ENCODE results near the gene TNNT3. TPM values are rescaled to one million over a fixed set of nuclear protein-coding genes. Genes with fewer than 3 reads are reported as not detected.

Gene TNNT3
- total RNA-seq, 4 donors from 2014 or later: 1.5 to 12.9 (median 4.8) TPM

DNA sequence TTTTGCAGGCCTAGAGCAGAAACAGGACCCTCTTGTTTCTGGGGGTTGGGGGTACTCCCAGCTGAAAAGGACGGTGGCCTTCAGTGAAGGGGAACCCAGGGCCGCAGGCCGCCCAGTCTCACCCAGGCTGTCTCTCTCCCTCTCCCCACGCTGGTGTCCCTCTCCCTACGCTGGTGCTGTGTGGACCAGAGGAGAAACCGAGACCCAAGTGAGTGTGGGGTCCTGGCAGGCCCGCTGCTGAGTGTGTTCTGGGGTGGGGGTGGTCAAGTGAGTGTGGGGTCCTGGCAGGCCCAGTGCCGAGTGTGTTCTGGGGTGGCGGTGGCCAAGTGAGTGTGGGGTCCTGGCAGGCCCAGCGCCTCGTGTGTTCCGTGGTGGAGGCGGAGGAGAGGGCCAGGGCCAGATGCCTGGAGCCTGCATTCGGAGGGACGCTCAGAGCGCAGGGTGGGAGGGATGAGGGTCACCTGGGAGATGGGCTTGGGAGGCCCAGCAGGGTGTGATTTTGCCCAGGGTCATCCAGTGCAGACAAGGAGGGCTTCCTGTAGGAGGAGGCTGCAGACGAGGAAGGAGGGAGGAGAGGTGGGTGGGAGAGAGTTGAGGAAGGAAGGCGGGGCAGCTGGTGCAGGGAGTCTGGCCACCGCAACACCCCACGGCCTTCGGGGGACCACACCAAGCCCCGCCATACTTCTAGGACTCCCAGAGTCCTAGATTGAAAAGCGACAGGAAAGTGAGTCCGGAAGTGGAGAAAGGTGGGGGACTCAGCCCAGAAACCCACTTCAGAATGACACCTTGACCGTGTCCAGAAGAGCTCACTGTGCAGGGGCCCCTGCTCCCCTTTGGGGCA, 10.3 kb downstream of the TNNT3 start:
- Histone ChIP-seq H3K36me3 (no peaks in the 10 kb centered on the region), H3K27ac (no peak overlapping the region), H3K4me3 (no peak overlapping the region), H3K27me3 (no peaks in the 10 kb centered on the region), H3K9me3 (no peaks in the 10 kb centered on the region), H3K4me1 (peaks cover 2% of the 10 kb centered on the region)
- peak in 1 of 2 donors; percentile 75 for DNase-seq (ENCODE audit: low spot score in 2 of 2)
- TF ChIP-seq POLR2A (IDR thresholded peaks at IDR 0.05) (no peak), EP300 (IDR thresholded peaks at IDR 0.05) (no peak), POLR2AphosphoS5 (IDR thresholded peaks at IDR 0.05) (no peak)
- TF ChIP-seq, protein P1, sequence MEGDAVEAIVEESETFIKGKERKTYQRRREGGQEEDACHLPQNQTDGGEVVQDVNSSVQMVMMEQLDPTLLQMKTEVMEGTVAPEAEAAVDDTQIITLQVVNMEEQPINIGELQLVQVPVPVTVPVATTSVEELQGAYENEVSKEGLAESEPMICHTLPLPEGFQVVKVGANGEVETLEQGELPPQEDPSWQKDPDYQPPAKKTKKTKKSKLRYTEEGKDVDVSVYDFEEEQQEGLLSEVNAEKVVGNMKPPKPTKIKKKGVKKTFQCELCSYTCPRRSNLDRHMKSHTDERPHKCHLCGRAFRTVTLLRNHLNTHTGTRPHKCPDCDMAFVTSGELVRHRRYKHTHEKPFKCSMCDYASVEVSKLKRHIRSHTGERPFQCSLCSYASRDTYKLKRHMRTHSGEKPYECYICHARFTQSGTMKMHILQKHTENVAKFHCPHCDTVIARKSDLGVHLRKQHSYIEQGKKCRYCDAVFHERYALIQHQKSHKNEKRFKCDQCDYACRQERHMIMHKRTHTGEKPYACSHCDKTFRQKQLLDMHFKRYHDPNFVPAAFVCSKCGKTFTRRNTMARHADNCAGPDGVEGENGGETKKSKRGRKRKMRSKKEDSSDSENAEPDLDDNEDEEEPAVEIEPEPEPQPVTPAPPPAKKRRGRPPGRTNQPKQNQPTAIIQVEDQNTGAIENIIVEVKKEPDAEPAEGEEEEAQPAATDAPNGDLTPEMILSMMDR (IDR thresholded peaks at IDR 0.05): no peak
- 85% methylated on average over 25 of the region's 25 CpGs for WGBS

DNA sequence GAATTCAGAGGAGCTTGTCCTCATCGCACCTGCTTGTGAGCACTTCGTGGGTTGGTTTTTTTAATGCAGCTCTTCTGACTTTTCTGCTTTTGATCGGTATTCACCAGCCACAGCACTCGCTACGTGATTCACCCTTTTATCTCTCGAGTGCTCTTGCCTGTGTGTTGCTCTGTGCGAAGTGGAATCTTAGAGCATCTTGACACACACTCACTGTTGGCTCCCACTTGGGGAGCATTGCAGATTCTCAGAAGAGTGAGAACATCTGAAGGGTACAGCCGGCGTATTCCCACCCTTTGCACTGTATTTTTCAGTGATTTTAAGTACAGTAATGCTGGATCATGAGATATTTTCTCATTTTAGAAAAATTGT, 10.9 kb downstream of the TNNT3 start:
- no peak overlapping the region for H3K4me3 ChIP-seq
- no peaks in the 10 kb centered on the region for H3K4me1 ChIP-seq
- 85% methylated on average over 9 of the region's 9 CpGs for WGBS
- DNase-seq (ENCODE audit: low spot score in 2 of 2): no peak
- H3K27ac ChIP-seq: no peak overlapping the region
- H3K9me3 ChIP-seq: no peaks in the 10 kb centered on the region
- no peaks in the 10 kb centered on the region for H3K36me3 ChIP-seq
- TF ChIP-seq POLR2AphosphoS5 (IDR thresholded peaks at IDR 0.05): no peak
- no peak for TF ChIP-seq POLR2A (IDR thresholded peaks at IDR 0.05)
- TF ChIP-seq EP300 (IDR thresholded peaks at IDR 0.05): no peak
- TF ChIP-seq, protein P1 (IDR thresholded peaks at IDR 0.05): no peak
- no peaks in the 10 kb centered on the region for H3K27me3 ChIP-seq

DNA sequence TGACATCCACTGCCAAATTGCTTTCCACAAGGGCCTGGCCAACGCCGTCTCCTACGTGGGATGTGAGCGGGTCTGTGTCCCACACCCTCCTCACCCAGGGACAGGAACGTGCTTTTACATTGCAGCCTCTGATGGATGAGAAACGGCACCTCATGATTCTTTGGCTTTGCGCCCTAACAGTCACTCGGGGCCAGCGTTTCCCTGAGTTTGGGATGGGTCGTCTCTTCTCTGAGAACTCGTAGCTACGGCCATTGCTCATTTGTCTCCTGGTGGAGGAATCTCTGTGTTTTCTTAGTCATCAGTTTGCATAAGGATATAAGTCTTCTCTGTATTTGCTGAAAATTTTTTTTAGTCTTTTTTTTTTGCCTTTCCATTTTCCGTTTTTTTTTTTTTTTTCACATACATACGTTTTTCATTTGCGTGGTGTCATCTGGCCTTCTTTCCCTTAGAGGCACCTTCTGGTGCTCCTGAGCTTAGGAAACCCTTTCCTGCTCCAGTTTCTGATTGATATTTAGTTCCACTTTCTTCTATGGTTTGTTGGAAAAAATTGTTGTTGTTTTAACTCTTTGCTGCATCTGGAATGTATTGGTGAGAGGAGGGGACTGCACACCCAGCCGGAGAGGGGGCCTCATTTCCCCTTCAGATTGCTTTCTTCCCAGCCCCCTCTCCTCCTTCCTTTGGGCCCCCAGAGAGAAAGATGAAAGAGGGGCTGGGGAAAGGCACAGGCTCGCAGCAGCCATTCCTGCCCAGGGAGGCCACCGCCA, 12.0 kb downstream of the TNNT3 start:
- Histone ChIP-seq H3K36me3 (no peaks in the 10 kb centered on the region), H3K27ac (no peak overlapping the region), H3K4me1 (no peaks in the 10 kb centered on the region), H3K9me3 (no peaks in the 10 kb centered on the region), H3K27me3 (no peaks in the 10 kb centered on the region), H3K4me3 (no peak overlapping the region)
- no peak for DNase-seq (ENCODE audit: low spot score in 2 of 2)
- WGBS: 32% methylated on average over 18 of the region's 18 CpGs
- TF ChIP-seq POLR2A (IDR thresholded peaks at IDR 0.05) (no peak), POLR2AphosphoS5 (IDR thresholded peaks at IDR 0.05) (no peak), EP300 (IDR thresholded peaks at IDR 0.05) (no peak)
- TF ChIP-seq, protein P1 (IDR thresholded peaks at IDR 0.05): no peak

DNA sequence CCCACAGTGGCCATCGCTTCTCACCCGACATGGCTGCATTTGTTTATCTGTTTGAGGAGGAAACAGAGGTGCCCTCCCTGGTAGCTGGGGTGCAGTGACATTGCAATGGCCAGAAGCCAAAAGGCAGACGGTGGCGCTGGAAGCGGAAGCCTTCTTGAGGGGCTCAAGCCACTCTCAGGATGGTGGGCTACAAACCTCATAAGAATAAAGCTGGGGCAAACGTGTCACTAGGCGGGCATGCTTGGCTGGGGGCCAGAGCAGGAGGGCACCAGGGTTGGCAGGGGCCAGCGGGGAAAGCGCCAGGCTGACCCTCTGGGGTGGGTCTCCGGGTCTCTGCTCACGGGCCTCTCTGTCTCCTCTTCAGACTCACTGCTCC, 12.6 kb downstream of the TNNT3 start:
- TF ChIP-seq POLR2AphosphoS5 (IDR thresholded peaks at IDR 0.05) (no peak), EP300 (IDR thresholded peaks at IDR 0.05) (no peak), POLR2A (IDR thresholded peaks at IDR 0.05) (no peak)
- TF ChIP-seq, protein P1 (IDR thresholded peaks at IDR 0.05): no peak
- Histone ChIP-seq H3K4me1 (no peaks in the 10 kb centered on the region), H3K27ac (no peak overlapping the region), H3K4me3 (no peak overlapping the region), H3K36me3 (no peaks in the 10 kb centered on the region), H3K9me3 (no peaks in the 10 kb centered on the region), H3K27me3 (no peaks in the 10 kb centered on the region)
- 80% methylated on average over 11 of the region's 11 CpGs for WGBS
- no peak for DNase-seq (ENCODE audit: low spot score in 2 of 2)

DNA sequence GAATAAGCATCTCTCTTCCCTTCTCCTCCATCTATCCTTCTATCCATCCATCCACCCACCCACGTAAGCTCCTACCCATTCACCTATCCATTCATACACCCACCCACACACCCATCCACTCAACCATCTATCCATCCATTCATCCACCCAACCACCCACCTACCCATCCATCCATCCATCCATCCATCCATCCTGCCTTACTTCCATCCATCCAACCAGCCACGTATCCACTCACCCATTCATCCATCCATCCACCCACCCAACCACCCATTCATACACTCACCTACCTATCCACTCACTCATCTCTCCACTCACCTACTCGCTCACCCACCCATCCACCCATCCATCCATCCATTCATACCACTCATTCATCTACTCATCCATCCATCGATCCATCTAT, 13.2 kb downstream of the TNNT3 start:
- no peaks in the 10 kb centered on the region for H3K4me1 ChIP-seq
- H3K27me3 ChIP-seq: no peaks in the 10 kb centered on the region
- no peaks in the 10 kb centered on the region for H3K36me3 ChIP-seq
- no peaks in the 10 kb centered on the region for H3K9me3 ChIP-seq
- DNase-seq (ENCODE audit: low spot score in 2 of 2): no peak
- H3K4me3 ChIP-seq: no peak overlapping the region
- WGBS: 99% methylated on average over 4 of the region's 4 CpGs
- TF ChIP-seq EP300 (IDR thresholded peaks at IDR 0.05): no peak
- no peak for TF ChIP-seq POLR2AphosphoS5 (IDR thresholded peaks at IDR 0.05)
- TF ChIP-seq, protein P1 (IDR thresholded peaks at IDR 0.05): no peak
- no peak overlapping the region for H3K27ac ChIP-seq
